Psoas muscle (tissue), 8 donors: Measurements from ENCODE around the gene CENPN. TPM values are rescaled to one million over a fixed set of nuclear protein-coding genes. Genes with fewer than 3 reads are reported as not detected.

Experiments
- ATAC-seq, 4 donors: fragments of 200-7000 bp; cut with Tn5 transposase; one replicate each; pipeline ENCODE4 v1.9.1; 2020; ENCODE audit warnings: moderate library complexity in 3 of 4, mild to moderate bottlenecking in 2 of 4
- DNase-seq, 2 donors: peaks; one replicate each; pipeline ENCODE4 v3.0.0-alpha.2; 2020
- H3K27ac ChIP-seq: fragments of 200-600 bp; one replicate; pipeline ENCODE4 v1.8.0; 2022
- H3K27me3 ChIP-seq, 3 donors: fragments of 200-600 bp in 1 of 3; one replicate each; pipeline versions ENCODE4 v1.6.1 to v1.8.0; 2013 to 2022; ENCODE audit warnings: low read length in 2 of 3, mild to moderate bottlenecking in 2 of 3, moderate library complexity in 1 of 3; ENCODE audit not compliant: insufficient read depth in 3 of 3
- H3K36me3 ChIP-seq, 2 donors: fragments of 200-600 bp in 1 of 2; one replicate each; pipeline versions ENCODE4 v1.6.1 to v1.8.0; 2013 to 2022; ENCODE audit warnings: low read depth in 1 of 2, mild to moderate bottlenecking in 1 of 2, moderate library complexity in 1 of 2; ENCODE audit not compliant: insufficient read depth in 1 of 2
- H3K4me1 ChIP-seq: fragments of 200-600 bp; one replicate; pipeline ENCODE4 v1.8.0; 2022
- H3K4me3 ChIP-seq: fragments of 200-600 bp; one replicate; pipeline ENCODE4 v1.8.0; 2022; ENCODE audit warnings: mild to moderate bottlenecking
- H3K9me3 ChIP-seq: fragments of 200-600 bp; one replicate; pipeline ENCODE4 v1.8.0; 2022
- CTCF ChIP-seq: fragments of 200-600 bp; IDR thresholded peaks from one replicate; pipeline ENCODE4 v1.8.0; 2022; ENCODE audit warnings: antibody characterized with exemption
- WGBS, 3 donors: extraction: QIAGEN DNeasy Blood & Tissue Kit; methylation state at CpG; one replicate each; pipeline versions ENCODE4 v1.1.6 to v1.1.7; 2013; 5-methylcytosine and 5-hydroxymethylcytosine counted together
- intact Hi-C, 2 donors: fragments of 100-400 bp; cut with DNase I; formaldehyde crosslinking; loops; one replicate each; pipeline versions ENCODE4 v1.11.0 to v1.14.2; 2022
- polyA plus RNA-seq, 3 donors: library from polyadenylated mRNA; stranded (reverse); fragments of 200-250 nt; gene quantifications; one replicate each; pipeline ENCODE4 v1.2.3, GENCODE V29; 2013
- total RNA-seq, 4 donors: library from RNA; stranded (reverse); fragmentation: NEBNext Ultra II Directional in 2 of 4; extraction: Animal tissue kit (Norgen Biotek cat#: 25700) in 2 of 4; gene quantifications; one replicate each; pipeline versions ENCODE4 v1.2.1 to v1.2.4, GENCODE V29; 2021 to 2023
- donor health status: healthy with polysubstance abuse.
- donor health status: DM: no; HTN: no; CAD: no; lungs with moderate emphysema.
- donor health status: Bipolar disorder and iron deficiency.
- donor health status: healthy.
- donor health status: DM: yes; HTN: yes; CAD: no.
- donor health status: DM: no; HTN: no; CAD: no.
- donor health status: DM: no; HTN: no; CAD: no.
- donor health status: DM: yes; HTN: yes; CAD: no.

The CENPN gene
- total and polyA plus RNA-seq, 7 donors = 2.9 to 20.6 (median 7.5) TPM

- H3K27ac ChIP-seq = no peak overlapping the region
- TF ChIP-seq CTCF = no peak
- no peaks in the 10 kb centered on the region for H3K27me3 ChIP-seq
- 61 to 78% (median 72%) methylated on average over 11 of the region's 11 CpGs for WGBS, 3 donors
- DNase-seq (no peak), ATAC-seq (no peak)
- peaks cover 0 to 27% of the 10 kb centered on the region in 2 donors for H3K36me3 ChIP-seq
- H3K4me1 ChIP-seq = no peaks in the 10 kb centered on the region
- intact Hi-C loops = loop anchor here in 1 of 2 donors (10.0 kb wide), 2 partner anchors 155 to 705 kb away; no protein-coding TSS in a partner anchor
- H3K4me3 ChIP-seq = no peak overlapping the region
- H3K9me3 ChIP-seq = no peaks in the 10 kb centered on the region
Measured at GRCh38 chr16:81029930-81030604, 23.1 kb downstream of the CENPN start.

GRCh38 chr16:81035398-81035974, 28.5 kb downstream of the CENPN start, which contains the start of gene ATMIN:
Gene ATMIN, plus strand, starts transcription at chr16:81035842. Its CDS starts 29 bp downstream, at chr16:81035871.
- Histone ChIP-seq H3K4me3 (peak within 1 kb of the TSS; percentile 92), H3K36me3 (peaks cover 0 to 17% of the 10 kb centered on the region in 2 donors), H3K9me3 (no peaks in the 10 kb centered on the region), H3K4me1 (peaks cover 19% of the 10 kb centered on the region), H3K27me3 (no peaks in the 10 kb centered on the region), H3K27ac (peak within 1 kb of the TSS; percentile 80)
- WGBS, 3 donors = 5 to 8% (median 5%) methylated on average over 36 to 54 of the region's 54 CpGs
- ATAC-seq (peak; percentile 99), DNase-seq (peak; percentile 88 to 92)
- intact Hi-C loops = loop anchor here (5.0 to 10.0 kb wide), 4 partner anchors 42 to 699 kb away; partner anchors contain the start of genes C16orf46 (in 2 of the 2) and GCSH (in 1 of the 2)
- TF ChIP-seq CTCF = peak; percentile 97

- H3K27me3 ChIP-seq = no peaks in the 10 kb centered on the region
- intact Hi-C loops = loop anchor here (5.0 to 10.0 kb wide), 4 partner anchors 41 to 699 kb away; partner anchors contain the start of genes C16orf46 (in 2 of the 2) and GCSH (in 1 of the 2)
- DNase-seq (peak; percentile 34 to 61), ATAC-seq (peak; percentile 8 to 35 (median 32))
- H3K36me3 ChIP-seq = peaks cover 0 to 23% of the 10 kb centered on the region in 2 donors
- H3K27ac ChIP-seq = peak overlapping the region; percentile 80
- H3K9me3 ChIP-seq = no peaks in the 10 kb centered on the region
- 0 to 1% (median 0%) methylated on average over 38 to 80 of the region's 80 CpGs for WGBS, 3 donors
- TF ChIP-seq CTCF = no peak
- H3K4me1 ChIP-seq = peaks cover 19% of the 10 kb centered on the region
- peak overlapping the region; percentile 92 for H3K4me3 ChIP-seq
Measured at GRCh38 chr16:81035975-81036750, 29.1 kb downstream of the CENPN start.

GRCh38 chr16:81036751-81037350, 29.8 kb downstream of the CENPN start:
- intact Hi-C loops = loop anchor here (5.0 to 10.0 kb wide), 4 partner anchors 40 to 698 kb away; partner anchors contain the start of genes C16orf46 (in 2 of the 2) and GCSH (in 1 of the 2)
- peaks cover 19% of the 10 kb centered on the region for H3K4me1 ChIP-seq
- no peaks in the 10 kb centered on the region for H3K9me3 ChIP-seq
- 19 to 21% (median 19%) methylated on average over 10 of the region's 10 CpGs for WGBS, 3 donors
- peak overlapping the region; percentile 92 for H3K4me3 ChIP-seq
- no peak for TF ChIP-seq CTCF
- H3K27me3 ChIP-seq = no peaks in the 10 kb centered on the region
- no peak for DNase-seq
- peak overlapping the region; percentile 80 for H3K27ac ChIP-seq
- ATAC-seq = peak in 1 of 4 donors; percentile 46
- peaks cover 0 to 30% of the 10 kb centered on the region in 2 donors for H3K36me3 ChIP-seq
